Mammary epithelial cell (primary cell): ENCODE data around the gene CNDP2.

Experiments used
- CTCF ChIP-seq, 2 donors: IDR thresholded peaks in 1 of 2; conservative IDR thresholded peaks in 1 of 2; 2 replicates each; pipeline ENCODE4 v1.5.1; 2011 to 2012; ENCODE audit warnings: inconsistent platforms in 2 of 2, low read length in 2 of 2, mild to moderate bottlenecking in 2 of 2, control low read depth in 1 of 2, low read depth in 1 of 2; ENCODE audit not compliant: insufficient read depth in 1 of 2; ENCODE audit errors: extremely low read depth in 1 of 2
- EZH2 ChIP-seq: IDR thresholded peaks from 2 replicates; pipeline ENCODE4 v1.6.1; 2012; ENCODE audit warnings: low read length, inconsistent platforms, borderline replicate concordance

- no peak for TF ChIP-seq CTCF (conservative IDR thresholded peaks at IDR 0.05 in 1 of 2, IDR thresholded peaks at IDR 0.05 in 1 of 2; ENCODE audit: extremely low read depth in 1 of 2, insufficient read depth in 1 of 2, low read depth in 1 of 2, low read length in 2 of 2)
- TF ChIP-seq EZH2: no peak
Measured at GRCh38 chr18:74507927-74508326, 11.8 kb downstream of the CNDP2 start.
